Stimulated activated CD8-positive, alpha-beta memory T cell treated with anti-CD3 and anti-CD28 coated beads, Interleukin-4, amount 100 ng/mL, for 4 hours (primary cell): ENCODE measurements around the gene ORAI2.
"Not testable (repeated sequence)": the region's sequence is repeated elsewhere in the genome, so short reads cannot be mapped to it uniquely, and the experiment has no call there.

Experiments used
- DNase-seq, 2 donors: peaks; one replicate each; pipeline ENCODE4 v3.0.0-alpha.2; 2020; ENCODE audit warnings: low read depth in 2 of 2, low spot score in 1 of 2

The ORAI2 gene

DNA sequence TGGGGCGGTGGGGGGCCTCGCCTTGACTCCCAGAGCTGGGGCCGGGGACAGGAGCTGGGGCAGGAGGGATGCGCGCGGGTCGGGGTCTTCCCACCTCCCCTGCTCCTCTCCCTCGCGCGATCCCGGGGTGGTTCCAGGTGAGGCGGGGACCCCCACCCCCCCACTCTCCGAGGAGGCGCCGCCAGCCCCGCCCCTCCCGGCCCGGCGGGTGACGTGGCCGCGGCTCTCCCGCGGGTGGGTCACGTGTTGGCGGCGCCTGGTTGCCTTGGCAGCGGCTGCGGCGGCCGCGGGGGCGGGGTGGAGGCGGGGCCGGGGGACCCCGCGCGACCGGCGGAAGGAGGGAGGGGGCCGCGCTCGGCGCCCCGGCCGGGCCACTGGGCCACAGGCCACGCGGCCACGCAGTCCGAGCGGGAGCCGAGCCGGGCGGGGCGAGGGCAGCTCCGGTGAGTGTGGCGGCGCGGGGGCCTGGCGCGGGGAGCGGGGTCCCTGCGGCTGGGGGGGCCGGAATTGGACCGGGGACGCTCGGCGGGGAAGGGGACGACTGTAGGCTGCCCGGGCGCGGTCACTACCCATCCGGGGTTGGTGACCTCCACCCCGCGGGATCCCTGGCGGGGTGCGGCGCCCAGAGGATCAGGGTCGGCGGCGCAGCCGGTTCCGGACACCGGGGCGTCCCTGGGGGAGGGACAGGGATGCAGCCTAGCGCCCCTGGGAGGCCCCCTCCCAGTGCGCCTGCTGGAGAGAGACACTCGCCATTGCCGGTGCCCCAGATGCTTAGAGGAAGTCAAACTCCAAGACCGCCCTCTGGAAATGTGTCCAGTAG, at the start of gene ORAI2:
Gene ORAI2 (plus strand): TSS at position 357 of the 820 bp plus-strand sequence. CDS start 5,382 bp downstream, outside the sequence.
- peak; percentile 73 to 81 for DNase-seq

DNA sequence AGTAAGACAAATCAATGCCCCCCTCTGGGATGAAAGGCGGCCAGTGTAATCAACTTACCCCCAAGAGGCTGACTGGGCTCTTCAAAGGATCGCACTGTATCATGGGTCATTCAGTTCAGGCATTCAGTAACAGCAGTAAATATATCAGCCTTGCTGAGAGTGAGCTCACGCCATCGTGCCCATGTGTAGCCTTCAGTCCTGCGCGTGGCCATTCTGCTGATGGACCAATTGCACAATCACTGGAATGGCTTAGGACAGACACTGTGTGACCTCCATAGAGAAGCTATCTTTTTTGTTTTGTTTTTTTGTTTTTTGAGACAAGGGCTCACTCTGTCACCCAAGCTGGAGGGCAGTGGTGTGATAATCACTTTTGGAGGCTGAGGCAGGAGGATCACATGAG, 46.3 kb upstream of the ORAI2 start:
- DNase-seq, result no peak

DNA sequence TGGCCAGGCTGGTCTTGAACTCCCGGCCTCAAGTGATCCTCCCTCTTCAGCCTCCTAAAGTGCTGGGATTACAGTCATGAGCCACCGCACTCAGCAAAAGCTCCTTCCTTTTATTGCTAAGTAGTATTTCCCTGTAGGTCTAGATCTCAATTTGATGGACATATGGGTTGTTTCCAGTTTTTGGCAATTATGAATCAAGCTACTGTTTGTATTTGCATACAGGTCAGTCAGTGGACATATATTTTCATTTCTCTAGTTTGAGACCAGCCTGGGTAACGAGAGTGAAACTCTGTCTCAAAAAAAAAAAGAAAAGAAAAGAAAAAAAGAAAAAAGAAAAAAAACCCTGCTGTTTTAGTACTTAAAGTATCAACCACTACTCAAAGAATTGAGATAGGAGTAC, 43.6 kb upstream of the ORAI2 start:
- no peak for DNase-seq

DNA sequence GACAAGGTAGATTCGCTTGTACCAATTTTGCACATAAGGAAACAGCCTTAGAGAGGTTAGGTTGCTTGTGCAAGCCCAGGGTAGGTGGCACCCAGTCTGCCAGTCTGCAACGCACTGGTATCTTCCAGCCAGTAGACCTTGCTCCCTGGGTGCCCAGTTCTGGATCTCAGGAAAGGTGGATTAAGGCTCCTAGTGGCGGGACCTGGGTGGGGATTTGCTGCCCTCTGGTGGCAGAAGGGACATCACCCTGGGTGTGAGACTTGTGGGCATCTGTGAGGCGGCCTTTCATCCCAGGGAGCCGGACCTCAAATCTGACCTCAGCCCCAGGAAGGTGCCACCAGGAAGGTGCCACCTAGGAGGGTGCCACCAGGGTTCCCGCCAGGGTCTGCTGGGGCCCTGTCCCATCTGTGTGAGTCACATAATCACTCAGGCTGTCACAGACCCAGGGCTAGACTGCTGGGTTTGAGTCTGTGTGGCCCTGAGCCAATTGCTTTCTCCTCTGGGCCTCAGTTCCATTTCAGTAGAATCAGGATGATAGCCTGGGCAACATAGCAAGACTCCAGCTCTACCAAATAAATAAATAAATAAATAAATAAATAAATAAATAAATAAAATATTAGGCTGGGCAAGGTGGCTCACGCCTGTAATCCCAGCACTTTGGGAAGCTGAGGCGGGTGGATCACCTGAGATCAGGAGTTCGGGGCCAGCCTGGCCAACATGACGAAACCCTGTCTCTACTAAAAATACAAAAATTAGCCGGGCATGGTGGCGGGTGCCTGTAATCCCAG, 42.5 kb upstream of the ORAI2 start:
- DNase-seq, result peak; percentile 27 to 41

DNA sequence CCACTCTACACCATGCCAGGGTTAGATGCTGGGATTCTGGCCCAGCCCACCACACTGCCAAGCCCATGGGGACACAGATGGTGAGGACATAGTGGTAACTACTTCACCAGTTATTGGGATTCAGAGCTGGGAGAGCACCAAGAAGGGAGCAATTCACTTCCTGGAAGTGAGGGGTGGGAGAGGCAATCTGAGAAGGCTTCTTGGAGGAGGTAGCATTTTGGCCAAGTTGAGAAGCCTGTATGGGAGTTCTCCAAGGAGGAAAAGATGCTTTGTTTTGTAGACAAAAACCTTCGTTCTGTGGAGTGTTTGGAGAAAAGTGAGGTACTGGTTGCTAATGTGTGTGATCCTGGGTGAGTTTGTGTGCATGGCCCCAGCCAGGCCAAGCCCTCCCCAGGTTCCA, 41.0 kb upstream of the ORAI2 start:
- no peak for DNase-seq

DNA sequence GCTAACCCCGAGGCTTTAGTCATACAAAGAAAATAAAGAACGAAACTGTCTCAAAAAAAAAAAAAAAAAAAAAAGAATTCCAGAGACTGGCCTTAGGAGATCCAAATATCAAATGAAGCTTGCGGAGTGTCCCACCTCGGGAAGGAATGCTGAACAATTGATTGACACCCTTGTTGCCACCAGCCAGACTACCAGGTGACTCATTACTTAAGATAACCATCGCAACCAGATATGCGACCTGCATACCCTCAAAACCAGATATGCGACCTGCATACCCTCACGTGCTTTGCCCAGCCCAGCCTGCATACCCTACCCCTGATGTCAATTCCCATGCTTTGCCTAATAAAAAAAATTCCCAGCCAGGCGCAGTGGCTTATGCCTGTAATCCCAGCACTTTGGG, 39.9 kb upstream of the ORAI2 start:
- no peak for DNase-seq

DNA sequence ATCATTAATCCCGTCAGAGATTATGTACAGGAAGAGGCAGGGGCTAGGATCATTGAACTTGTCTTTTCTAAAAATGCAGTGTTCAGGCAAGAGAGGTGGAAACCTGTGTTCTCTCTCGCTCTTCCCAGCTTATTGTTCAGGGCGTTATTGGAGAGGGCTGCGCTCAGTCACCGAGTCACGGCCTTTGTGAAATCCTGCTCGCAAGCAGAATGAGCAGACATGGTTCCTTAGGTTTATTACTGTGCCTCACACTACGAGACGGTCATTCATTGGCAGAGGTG, 37.8 kb upstream of the ORAI2 start:
- no peak for DNase-seq

DNA sequence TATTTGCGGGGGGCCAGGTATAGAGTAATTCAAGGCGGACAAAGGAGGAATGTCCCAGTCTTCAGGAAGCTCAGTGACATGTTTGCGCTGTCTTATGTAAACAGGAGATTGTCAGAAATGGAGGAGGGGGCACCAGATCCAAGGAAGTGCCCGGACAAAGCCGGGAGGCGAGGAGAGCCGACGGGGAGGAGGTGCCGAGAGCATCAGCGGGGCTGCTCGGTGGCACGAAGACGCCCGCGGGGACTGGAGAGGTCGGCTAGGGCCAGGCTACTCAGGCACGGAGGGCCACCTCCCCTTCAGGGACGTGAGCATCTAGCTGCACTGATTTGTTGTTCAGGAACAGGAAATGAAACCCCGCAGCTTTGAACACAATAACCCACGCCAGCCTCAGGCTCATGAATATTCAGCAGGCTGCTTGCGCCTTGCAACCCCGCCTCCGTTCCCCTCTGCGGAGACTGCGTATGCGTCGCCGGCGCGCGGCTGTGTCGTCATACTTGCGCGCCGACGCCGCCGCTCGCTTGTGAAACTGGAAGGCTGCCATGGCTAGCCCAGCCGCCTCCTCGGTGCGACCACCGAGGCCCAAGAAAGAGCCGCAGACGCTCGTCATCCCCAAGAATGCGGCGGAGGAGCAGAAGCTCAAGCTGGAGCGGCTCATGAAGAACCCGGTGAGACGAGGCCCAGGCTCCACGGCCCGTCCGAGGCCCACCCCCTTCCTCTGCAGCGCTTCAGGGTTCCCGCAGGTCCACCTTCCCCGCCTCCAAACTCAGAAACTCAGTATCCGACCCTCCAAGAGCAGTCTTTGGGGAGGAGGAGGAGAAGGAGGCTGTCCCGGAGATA, 37.3 kb upstream of the ORAI2 start, which contains the start of gene PRKRIP1:
Gene PRKRIP1 (plus strand): TSS at position 491 of the 837 bp plus-strand sequence. CDS start 49 bp downstream, at position 540.
- peak; percentile 66 to 71 for DNase-seq

DNA sequence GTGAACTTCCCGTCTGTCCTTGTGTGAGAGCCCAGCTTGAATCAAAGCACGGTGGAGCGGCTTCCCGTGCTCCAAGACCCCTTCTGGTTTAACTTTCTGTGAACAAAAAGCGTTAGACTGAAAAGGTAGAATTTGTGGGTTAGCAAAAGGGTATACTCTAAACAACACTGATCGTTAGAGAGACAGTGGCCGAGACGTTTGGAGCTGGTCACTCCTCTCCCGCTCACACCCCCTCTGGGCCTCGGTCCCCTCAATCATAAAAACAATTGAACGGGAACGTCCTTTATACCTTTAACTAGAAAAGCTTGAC, 36.7 kb upstream of the ORAI2 start:
- no peak for DNase-seq

DNA sequence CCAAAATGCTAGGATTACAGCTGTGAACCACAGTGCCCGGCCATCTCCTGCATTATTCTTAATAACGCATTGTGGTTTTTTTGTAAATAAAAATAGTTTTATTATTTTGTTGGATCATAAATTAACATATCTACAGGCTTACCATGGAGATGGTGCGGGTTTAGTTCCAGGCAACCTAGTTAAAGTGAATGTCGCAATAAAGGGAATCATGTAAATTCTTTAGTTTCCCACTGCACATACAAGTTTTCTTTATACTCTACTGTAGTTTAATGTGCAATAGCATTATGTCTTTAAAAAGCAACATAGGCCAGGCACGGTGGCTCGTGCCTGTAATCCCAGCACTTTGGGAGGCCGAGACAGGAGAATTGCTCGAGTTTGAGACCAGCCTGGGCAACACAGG, 34.8 kb upstream of the ORAI2 start:
- DNase-seq, result no peak

DNA sequence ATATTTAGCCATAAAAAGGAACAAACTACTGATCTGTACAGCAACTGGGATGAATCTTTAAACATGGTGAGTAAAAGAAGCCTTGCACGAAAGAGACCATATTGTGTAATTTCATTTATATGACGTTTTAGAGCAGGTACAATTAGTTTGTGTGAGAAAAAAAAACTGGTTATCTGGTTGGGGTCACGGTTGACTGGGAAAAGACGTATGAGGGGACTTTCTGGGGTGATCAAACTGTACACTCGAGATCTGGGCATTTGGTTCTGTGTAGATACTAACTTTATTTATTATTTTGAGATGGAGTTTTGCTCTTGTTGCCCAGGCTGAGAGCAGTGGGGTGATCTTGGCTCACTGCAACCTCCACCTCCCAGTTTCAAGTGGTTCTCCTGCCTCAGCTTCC, 33.0 kb upstream of the ORAI2 start:
- DNase-seq, result no peak

DNA sequence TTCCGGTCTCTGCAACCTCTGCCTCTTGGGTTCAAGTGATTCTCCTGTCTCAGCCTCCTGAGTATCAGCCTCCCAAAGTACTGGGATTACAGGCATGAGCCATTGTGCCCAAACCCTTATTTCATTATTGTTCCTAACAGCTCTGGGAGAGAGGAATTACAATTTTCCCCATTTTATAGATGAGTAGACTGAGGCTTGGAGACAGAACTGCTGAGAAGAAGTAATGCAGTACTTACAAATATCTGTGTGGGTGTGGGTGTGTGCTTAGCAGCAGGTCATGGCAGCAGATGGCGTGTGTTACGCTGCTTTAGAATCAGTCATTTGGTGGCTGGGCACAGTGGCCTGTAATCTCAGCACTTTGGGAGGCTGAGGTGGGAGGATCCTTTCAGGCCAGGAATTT, 29.8 kb upstream of the ORAI2 start:
- DNase-seq, result no peak

DNA sequence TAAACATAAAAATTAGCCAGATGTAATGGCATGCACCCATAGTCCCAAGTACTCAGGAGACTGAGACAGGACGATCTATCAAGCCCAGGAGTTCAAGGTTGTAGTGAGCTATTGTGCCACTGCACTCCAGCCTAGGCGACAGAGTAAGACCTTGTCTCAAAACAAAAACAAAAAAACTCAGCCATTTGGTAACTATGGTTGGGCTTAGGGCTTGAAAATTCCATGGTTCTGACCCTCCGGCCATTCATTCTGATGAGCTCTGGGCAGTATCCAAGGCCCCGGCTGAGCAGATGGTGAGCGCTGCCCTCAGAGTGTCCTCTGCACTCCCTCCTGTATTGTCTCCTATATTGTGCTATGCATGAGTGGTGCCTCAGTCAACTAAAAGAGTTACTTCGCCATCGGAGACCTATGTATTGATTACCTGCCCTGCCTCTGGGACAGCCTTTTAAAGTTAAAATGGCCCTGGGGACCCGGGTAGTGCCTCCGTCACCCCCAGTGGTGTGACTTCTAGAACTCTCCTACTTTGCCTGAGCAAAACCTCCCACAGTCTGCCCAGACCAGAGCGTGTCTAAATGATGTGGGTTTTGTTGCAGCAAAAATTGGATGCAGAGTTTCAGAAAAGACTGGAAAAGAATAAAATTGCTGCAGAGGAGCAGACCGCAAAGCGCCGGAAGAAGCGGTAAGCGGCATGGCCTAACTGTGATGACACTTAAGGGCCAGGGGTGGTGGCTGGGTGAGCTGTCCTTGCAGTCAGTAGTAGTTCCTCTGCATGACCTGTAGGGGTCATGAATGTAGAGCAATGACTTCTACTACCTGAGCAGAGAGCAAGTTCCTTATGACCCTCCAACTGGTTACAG, 29.1 kb upstream of the ORAI2 start:
- DNase-seq, result no peak

DNA sequence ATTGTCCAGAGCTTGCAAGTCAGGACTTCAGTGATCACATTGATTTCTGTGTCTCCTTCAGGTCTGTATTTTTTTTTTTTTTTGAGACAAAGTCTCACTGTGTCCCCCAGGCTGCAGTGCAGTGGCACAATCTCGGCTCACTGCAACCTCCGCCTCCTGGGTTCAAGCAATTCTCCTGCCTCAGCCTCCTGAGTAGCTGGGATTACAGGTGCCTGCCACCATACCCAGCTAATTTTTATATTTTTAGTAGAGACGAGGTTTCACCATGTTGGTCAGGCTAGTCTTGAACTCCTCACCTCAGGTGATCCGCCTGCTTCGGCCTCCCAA, 28.6 kb upstream of the ORAI2 start:
- DNase-seq, result not testable (repeated sequence)

DNA sequence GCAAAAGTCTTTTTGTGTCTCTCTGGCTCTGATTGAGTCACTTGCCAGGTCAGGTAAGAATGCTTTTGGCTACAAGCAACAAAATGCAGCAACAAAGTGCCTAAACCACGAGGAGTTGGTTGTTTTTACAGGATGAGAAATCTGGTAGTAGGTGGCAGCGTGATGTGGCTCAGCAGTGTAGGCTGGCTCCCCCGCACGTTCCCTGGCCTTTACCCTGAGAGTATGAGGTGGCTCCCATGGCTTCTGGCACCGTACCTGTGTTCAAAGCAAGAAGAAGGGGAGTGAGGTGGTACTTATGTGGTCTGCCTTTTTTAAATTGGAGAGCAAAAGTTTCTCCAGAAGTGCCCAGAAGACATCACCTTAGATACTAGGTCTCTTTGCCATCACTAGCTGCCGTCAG, 25.5 kb upstream of the ORAI2 start:
- DNase-seq, result no peak

DNA sequence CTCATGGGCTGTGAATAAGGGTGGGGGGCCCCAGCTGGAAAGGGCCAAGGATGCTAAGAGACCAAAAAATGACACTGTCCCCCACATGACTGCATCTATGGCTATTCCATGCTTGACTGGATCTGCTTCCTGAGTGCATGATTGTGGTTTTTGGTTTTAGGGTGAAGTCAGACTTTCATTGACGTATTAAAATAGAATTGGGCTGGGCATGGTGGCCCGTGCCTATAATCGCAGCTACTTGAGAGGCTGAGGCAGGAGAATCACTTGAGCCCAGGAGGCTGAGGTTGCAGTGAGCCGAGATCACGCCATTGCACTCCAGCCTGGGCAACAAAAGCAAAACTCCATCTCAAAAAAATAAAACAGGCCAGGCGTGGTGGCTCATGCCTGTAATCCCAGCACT, 24.8 kb upstream of the ORAI2 start:
- not testable (repeated sequence) for DNase-seq

DNA sequence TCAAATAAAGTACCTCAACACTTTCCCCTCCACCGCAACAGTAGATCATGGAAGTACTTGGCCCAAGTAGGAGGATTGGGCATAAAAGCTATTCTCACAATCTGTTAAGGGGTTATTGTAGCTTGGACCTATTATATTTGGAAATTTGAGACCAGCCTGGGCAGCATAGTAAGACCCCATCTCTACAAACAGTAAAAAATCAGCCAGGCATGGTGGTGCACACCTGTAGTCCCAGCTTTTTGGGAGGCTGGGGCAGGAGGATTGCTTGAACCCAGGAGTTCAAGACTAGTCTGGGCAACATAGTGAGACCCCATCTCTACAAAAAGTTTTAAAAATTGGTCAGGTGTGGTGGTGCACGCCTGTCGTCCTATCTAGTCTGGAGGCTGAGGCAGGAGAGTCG, 24.0 kb upstream of the ORAI2 start:
- no peak for DNase-seq

DNA sequence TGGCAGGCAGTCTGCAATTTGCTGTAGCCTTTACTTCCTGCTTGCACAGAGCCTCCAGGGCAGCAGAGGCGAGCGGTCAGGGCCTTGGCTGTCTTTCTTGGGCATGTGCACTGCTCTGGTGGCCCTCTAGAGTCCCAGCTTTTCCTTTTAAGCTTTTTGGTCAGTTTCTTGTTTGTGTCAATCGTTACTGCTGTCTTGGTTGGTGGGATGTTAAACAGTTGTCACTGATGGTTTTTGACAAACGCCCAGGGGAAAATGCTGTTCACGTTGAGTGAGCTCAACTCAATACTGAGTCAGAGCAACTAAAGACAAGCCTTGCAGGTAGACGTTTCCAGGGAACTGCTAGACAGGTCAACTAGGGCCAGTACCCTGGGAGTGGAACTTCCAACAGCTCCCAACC, 23.3 kb upstream of the ORAI2 start:
- DNase-seq, result no peak

DNA sequence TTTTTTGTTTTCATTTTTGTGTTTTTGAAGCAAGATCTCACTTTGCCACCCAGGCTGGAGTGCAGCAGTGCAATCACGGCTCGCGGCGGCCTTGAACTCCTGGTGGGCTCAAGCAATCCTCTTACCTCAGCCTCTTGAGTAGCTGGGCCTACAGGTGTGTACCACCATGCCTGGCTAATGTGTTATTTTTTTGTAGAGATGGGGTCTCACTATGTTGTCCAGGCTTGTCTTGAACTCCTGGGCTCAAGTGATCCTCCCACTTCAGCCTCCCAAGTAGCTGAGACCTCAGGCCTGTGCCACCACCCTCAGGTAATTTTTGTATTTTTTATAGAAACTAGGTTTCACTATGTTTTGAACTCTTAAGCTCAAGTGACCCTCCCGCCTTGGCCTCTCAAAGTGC, 22.5 kb upstream of the ORAI2 start:
- DNase-seq, result no peak

DNA sequence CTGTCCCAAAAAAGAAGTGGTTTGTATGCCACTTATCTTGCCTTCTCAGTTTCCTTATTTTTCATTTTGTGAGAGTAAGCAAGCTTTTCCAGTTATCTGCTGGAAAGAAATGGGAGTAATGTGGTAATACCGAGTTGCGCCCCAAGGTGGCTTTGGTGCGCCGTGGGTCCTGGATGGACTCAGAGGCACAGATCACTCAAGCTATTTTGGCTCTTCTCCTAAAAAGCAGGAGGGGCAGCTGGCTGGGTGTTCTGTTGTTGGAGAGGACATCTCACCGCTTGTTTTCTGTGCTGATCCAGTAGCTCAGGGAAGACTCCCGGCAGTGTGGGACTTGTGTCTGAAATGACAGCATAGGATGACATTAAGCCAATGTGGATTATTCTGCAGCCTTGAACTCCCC, 20.8 kb upstream of the ORAI2 start:
- DNase-seq, result no peak

DNA sequence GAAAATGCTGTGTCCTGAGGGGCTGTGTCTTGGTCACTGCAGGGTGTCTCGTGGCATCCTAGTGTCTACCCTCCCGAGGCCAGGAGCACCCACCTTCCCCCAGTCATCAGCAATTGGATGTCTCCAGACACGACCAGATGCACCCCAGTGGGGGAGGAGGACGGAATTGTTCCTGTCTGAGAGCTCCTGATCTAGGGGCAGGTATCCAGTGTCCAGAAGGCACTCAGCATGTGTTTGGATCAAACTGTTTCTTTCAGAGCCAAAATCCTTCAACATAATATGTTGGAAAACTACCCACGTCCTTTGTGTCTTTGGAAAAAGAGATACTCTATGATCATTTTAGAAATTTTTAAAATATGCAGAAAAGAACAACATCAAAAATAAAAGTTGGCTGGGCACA, 20.3 kb upstream of the ORAI2 start:
- no peak for DNase-seq
